A549 (cell line): Measurements from ENCODE around the gene JAZF1.

ENCODE experiments used
- BHLHE40 ChIP-seq: IDR thresholded peaks from 2 replicates; pipeline ENCODE4 v1.6.1; 2012; ENCODE audit warnings: low read depth, low read length, inconsistent platforms
- CTCF ChIP-seq: fragments of >200 bp; sonication (Bioruptor Twin); formaldehyde crosslinking; IDR thresholded peaks from 3 replicates; pipeline ENCODE4 v1.5.1; 2016
- EHMT2 ChIP-seq: fragments of 200-600 bp; sonication (generic); IDR thresholded peaks from 2 replicates; pipeline ENCODE4 v1.6.1; 2016; ENCODE audit warnings: antibody characterized with exemption, low read depth, mild to moderate bottlenecking, moderate library complexity
- JUN ChIP-seq, 2 experiments: fragments of >200 bp; sonication (Bioruptor Twin); formaldehyde crosslinking; IDR thresholded peaks; 2 replicates in 1 of 2; 3 replicates in 1 of 2; pipeline ENCODE4 v1.6.1; 2016 to 2017
- MAX ChIP-seq: IDR thresholded peaks from 2 replicates; pipeline ENCODE4 v1.6.1; 2012
- NFE2L2 ChIP-seq: fragments of 150-350 bp; conservative IDR thresholded peaks from 2 replicates; pipeline ENCODE4 v1.6.1; 2014; ENCODE audit warnings: low read length
- NPAS2 ChIP-seq: fragments of 250-450 bp; sonication (Bioruptor Pico); IDR thresholded peaks from 2 replicates; pipeline ENCODE4 v1.8.0; 2022; ENCODE audit warnings: mild to moderate bottlenecking, moderate library complexity, borderline replicate concordance
- POLR2A ChIP-seq: IDR thresholded peaks from 2 replicates; pipeline ENCODE4 v1.6.1; 2012; ENCODE audit warnings: mild to moderate bottlenecking, low read length
- RCOR1 ChIP-seq: fragments of 150-350 bp; IDR thresholded peaks from 2 replicates; pipeline ENCODE4 v1.6.1; 2014; ENCODE audit warnings: antibody characterized with exemption, low read length, low read depth
- SREBF2 ChIP-seq: fragments of 450-650 bp; IDR thresholded peaks from 2 replicates; pipeline ENCODE4 v1.6.1; 2014; ENCODE audit warnings: mild to moderate bottlenecking, moderate library complexity
- USF2 ChIP-seq: fragments of 450-650 bp; IDR thresholded peaks from 2 replicates; pipeline ENCODE4 v1.6.1; 2014; ENCODE audit warnings: antibody characterized with exemption

GRCh38 chr7:28005847-28006231, 174.8 kb downstream of the JAZF1 start:
- TF ChIP-seq USF2 = no peak
- no peak for TF ChIP-seq EHMT2
- TF ChIP-seq MAX = no peak
- no peak for TF ChIP-seq CTCF
- TF ChIP-seq RCOR1 = no peak
- TF ChIP-seq POLR2A = no peak
- TF ChIP-seq NFE2L2 = no peak
- TF ChIP-seq SREBF2 = no peak
- TF ChIP-seq NPAS2 (CRISPR knock-in tag) = no peak
- TF ChIP-seq BHLHE40 = no peak
- no peak for TF ChIP-seq JUN (IDR thresholded peaks at IDR 0.05)
